Left ventricle myocardium superior (tissue), 1 donor: Measurements from ENCODE around the gene GTF2IRD1. TPM values are rescaled to one million over a fixed set of nuclear protein-coding genes. Genes with fewer than 3 reads are reported as not detected.
"Not testable (repeated sequence)": the region's sequence is repeated elsewhere in the genome, so short reads cannot be mapped to it uniquely, and the experiment has no call there.

Experiments used
- ATAC-seq: fragments of 200-7000 bp; cut with Tn5 transposase; one replicate; pipeline ENCODE4 v1.9.1; 2020; ENCODE audit warnings: mild to moderate bottlenecking, moderate library complexity
- DNase-seq: peaks from one replicate; pipeline ENCODE4 v3.0.0-alpha.2; 2020
- intact Hi-C: fragments of 100-400 bp; cut with micrococcal nuclease; formaldehyde crosslinking; loops from one replicate; pipeline ENCODE4 v1.11.0; 2022
- total RNA-seq: library from RNA; stranded (reverse); fragmentation: NEBNext Ultra II Directional; extraction: Animal tissue kit (Norgen Biotek cat#: 25700); gene quantifications from one replicate; pipeline ENCODE4 v1.2.1, GENCODE V29; 2021
- donor health status: DM: no; HTN: yes; CAD: no; lungs with severe emphysema.

The GTF2IRD1 gene
- total RNA-seq, 1 donor from 2014 or later = 19.5 TPM

DNA sequence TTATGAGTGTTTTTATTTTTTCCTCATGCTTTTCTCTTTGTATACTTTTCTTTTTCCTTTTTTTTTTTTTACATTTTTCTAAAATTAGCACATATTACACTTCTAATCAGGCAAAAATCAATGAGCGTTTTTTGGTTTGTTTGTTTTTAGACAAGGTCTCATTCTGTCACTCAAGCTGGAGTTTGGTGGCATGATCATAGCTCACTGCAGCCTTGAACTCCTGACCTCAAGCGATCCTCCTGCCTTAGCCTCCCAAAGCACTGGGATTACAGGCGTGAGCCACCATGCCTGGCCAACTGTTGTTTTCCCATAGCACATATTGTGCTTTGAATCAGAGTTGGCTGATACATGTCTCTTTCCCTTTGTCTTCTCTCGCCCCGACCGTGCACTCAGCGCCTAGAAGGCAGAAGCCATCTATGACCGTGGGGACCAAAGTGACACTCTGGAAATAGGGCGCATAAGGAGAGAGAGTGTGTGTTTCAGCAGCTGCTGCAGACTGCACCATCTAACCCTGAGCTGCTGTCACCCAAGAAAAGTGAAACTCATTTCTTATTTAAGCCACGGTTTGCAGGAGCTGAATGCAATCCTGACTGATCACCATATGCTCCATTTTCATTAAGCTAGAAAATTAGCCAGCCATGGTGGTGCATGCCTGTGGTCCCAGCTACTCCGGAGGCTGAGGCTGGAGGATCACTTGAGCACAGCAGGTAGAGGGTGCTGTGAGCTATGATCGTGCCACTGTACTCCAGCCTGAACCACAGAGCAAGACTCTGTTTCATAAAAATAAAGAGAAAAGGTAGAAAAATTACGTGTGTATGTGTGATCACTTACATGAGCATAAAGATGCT lies 162.5 kb downstream of the GTF2IRD1 start:
- intact Hi-C loops = no loop called here
- DNase-seq (no peak), ATAC-seq (no peak)

DNA sequence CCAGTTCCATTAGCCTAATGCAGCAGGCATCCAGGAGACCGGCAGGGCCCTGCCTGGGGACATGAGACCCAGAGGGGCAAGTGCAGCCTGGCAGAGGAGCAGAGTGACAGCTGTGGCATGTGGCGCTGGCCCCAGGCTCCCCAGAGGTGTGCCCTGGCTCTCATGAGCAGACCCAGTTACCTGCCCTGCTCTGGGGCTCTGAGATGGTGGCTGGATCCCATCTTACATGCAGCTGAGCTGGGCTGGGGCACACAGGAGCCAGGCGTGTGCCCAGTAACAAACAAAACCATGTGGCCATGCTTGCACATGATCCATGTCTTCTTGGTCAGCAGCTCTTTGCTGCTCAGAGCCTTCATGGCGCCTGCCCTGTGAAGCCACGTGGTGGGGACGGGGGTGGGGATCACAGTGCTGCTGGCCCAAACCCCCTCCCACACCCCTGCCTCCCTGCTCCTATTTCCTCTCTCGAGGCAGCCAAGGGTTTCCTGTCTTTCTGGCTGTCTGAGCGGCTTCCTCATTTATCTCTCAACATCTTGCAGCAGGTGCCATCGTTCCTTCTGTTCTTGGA lies 163.6 kb downstream of the GTF2IRD1 start:
- intact Hi-C loops = no loop called here
- ATAC-seq (peak; percentile 54), DNase-seq (peak; percentile 40)

DNA sequence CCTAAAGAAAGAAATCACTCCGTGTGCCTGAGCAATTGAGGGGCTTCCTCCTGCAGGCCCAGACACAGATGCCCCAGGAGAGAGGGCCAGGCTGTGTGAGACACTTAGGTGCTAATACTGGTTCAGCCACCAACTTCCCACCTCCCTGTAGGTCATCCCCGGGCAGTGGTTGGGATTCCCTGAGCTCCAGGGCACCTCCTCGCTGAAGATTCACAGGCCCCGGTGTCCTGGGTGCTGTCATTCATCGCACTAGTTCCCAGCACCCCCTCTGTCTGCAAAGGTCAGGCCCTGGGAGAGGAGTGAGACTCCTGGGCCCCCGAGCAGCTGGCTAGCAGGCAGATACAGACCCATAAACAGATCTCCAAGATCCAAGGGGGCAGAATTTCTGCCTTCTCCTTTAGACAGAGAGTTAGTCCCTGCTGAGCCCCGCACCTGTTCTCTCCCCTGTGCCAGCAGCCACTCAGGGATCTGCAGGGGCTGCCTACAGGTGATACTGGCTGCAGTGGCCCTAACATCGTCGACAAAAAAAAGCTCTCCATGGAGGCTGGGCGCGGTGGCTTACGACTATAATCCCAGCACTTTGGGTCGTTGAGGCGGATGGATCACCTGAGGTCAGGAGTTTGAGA lies 165.6 kb downstream of the GTF2IRD1 start:
- ATAC-seq = no peak
- intact Hi-C loops = no loop called here
- DNase-seq = no peak

DNA sequence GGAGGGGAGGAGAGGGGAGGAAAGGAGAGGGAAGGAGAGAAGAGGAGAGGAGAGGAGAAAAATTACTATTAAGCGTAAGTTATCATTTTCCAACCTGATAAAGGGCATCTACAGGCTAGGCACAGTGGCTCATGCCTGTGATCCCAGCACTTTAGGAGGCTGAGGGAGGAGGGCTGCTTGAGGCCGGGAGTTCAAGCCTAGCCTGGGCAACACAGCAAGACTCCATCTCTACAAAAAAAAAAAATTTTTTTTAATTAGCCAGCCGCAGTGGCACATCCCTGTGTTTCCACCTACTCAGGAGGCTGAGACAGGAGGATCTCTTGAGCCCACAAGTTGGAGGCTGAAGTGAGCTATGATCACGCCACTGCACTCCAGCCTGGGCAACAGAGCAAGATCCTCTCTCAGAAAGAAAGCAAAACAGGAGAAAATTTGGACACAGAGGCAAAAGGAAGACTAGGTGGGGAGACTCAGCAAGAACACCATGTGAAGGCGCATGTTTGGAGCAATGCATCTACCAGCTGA lies 168.6 kb downstream of the GTF2IRD1 start:
- ATAC-seq = no peak
- DNase-seq = no peak
- intact Hi-C loops = no loop called here

DNA sequence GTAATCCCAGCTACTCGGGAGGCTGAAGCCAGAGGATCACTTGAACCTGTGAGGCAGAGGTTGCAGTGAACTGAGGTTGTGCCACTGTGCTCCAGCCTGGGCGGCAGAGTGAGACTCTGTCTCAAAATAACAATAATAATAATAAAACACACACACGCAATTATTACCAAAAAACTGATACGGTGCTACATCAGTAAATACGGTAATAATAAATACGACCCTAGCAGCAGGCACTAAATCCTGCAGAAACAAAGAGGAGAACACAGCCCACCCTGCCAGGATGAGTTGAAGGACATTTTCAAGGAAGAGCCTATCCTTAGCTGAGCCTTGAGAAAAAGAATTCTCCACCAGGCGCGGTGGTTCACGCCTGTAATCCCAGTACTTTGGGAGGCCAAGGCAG lies 169.4 kb downstream of the GTF2IRD1 start:
- intact Hi-C loops = no loop called here
- no peak for ATAC-seq

DNA sequence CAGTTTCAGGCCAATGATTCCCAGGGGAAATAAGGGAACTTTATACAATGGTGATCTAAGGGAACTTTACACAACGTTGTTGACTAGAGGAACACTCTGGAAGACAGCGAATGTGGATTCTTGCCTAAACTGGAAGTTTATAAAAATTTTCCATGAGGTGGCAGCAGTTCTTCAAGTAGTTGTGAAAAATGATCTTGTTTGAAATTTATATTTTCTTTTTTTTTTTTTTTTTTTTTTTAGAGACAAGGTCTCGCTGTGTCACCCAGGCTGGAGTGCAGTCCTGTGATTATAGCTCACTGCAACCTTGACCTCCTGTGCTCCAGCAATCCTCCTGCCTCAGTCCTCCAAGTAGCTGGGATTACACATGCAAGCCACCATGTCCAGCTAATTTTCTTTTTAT lies 171.7 kb downstream of the GTF2IRD1 start:
- intact Hi-C loops = no loop called here
- no peak for DNase-seq
- ATAC-seq = peak; percentile 46

More for the DNA sequence above, 169.4 kb downstream of the GTF2IRD1 start:
- DNase-seq = no peak

DNA sequence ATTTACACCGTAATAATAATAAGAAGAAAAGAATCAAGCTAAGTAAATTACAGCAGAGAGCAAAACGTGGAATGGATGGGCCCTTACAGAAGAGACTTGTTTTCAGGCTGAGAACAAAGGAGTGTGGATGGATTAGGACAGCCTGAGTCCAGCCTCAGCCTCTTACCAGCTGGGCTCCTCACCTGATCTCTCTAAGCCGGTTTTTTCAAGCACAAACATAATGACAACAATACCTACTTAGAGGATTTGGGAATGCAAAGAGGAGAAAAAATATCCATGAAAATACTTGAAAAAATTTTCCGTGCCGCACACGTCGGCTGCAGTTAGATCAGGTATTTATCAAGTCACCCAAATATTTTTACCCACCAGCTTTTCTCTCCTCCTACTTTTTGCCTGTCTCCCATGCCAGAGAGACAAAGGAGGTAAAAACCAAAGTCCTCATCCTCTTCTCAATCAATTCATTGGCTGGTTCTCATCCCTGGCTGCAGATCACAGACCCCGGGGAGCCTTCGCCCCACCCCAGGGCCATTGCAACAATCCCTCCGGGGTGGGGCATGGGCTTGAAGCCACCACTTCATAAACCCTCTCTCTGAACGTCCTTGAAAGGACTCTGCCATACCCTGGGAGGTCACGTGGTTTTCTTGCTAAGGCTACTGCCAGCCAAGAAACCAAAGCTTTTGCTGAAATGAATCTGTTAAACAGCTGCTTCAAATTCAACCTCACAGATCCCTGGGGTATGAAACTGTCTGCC lies 174.1 kb downstream of the GTF2IRD1 start:
- ATAC-seq = peak; percentile 85
- DNase-seq = peak; percentile 42
- intact Hi-C loops = no loop called here

DNA sequence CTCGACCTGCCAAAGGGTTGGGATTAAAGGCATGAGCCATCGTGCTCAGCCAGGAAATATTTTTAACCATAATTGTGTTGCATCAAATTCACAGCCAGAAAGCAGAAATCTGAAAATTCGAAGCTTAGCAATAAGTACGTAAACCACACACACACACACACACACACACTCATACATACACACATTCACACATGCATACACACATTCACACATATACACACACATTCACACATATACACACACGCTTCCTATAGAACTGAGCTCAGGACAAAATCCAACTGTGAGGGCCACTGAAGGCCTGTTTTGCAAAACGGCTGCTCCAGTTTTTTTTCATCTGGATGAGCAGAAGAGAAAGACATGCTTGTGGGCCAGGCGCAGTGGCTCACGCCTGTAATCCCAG lies 178.8 kb downstream of the GTF2IRD1 start:
- no peak for ATAC-seq
- intact Hi-C loops = no loop called here
- no peak for DNase-seq

DNA sequence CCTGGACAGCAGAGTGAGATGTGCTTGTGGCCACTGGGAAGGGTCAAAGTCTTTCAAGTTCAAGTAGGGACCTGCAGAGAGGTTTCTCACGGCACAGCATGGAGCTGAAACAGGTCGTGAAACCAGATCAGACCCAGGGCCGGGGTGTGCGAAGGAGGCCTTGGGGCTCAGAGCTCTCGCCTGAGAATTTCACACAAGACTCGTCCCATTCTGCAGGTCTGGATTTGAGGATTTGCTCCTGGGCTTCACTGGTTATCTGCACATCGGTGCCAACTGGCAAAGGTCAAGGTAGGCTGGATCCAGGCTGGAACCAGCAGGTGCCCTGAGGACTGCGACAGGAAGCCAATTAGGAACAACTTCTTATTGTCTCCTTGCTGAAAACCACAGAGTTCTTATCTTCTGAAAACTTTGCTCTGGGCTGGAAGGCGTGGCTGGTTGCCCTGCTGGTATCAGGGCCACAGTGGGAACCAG lies 179.8 kb downstream of the GTF2IRD1 start:
- no peak for DNase-seq
- ATAC-seq = no peak
- intact Hi-C loops = no loop called here

DNA sequence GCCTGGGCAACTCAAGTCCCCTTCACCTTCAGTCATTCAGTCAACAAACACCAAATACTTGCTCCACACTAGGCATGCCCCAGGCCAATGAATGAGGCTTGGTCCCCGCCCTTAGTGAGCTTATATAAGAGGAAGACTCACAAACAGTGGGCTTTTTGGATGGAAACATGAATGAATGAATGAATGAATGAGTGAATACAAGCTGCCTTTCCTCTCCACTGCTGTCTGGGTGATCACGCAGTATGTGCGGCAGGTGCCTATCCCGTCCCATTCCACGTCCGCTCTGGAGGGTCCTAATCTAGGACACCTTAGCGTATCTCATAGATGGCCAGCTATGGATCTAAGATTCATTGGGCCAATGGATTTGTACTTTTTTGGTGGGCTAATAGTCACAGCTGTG lies 184.0 kb downstream of the GTF2IRD1 start:
- no peak for ATAC-seq
- no peak for DNase-seq
- intact Hi-C loops = no loop called here

DNA sequence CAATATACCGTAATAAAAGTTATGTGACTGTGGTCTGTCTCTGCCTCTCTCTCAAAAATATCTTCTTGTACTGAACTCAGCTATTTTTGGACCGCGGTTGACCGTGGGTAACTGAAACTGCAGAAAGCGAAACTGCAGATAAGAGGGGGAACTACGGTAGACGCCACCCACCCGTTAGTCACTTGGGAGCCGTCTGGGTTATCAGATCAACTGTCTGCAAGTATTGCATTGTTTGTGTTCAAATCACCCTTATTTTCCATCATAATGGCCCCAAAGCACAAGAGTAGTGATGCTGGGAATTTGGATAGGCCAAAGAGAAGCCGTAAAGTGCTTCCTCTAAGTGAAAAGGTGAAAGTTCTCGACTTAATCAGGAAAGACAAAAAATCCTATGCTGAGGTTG lies 196.3 kb downstream of the GTF2IRD1 start:
- peak; percentile 55 for DNase-seq
- intact Hi-C loops = not testable (repeated sequence)
- ATAC-seq = peak; percentile 88

DNA sequence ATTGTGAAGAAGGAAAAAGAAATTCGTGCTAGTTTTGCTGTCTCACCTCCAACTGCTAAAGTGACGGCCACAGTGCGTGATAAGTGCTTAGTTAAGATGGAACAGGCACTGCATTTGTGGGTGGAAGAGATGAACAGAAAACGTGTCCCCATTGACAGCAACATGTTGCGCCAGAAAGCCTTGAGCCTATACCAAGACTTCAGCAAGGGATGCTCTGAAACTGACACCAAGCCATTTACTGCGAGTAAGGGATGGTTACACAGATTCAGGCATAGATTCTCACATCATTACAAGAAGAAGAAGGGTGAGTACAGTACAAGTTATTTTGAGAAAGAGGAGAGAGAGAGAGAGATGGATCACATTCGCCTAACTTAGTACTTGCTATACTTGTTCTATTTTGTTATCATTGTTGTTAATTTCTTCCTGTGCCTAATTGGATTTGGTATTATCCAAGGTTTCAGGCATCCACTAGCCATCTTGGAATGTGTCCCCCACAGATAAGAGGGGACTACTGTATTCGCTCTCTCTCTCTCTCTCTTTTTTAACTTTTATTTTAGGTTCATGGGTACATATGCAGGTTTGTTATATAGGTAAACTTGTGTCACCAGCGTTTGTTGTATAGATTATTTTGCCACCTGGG lies 196.9 kb downstream of the GTF2IRD1 start:
- DNase-seq, intact Hi-C loops: not testable (repeated sequence)
- ATAC-seq = peak; percentile 58

DNA sequence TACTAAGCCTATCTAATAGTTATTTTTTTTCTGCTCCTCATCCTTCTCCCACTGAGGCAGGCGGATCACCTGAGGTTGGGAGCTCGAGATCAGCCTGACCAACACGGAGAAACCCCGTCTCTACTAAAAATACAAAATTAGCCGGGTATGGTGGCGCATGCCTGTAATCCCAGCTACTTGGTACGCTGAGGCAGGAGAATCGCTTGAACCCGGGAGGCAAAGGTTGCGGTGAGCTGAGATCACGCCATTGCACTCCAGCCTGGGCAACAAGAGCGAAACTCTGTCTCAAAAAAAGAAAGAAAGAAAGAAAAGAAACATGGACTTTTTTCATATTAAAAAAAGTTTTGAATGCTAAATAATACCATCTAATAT lies 197.4 kb downstream of the GTF2IRD1 start:
- ATAC-seq, intact Hi-C loops, DNase-seq: not testable (repeated sequence)

Other genes with a start within 250 kb of the GTF2IRD1 start
- gene LAT2, start 243.9 kb upstream of the GTF2IRD1 start, total RNA-seq = 2.7 TPM
- gene RFC2, start 199.5 kb upstream of the GTF2IRD1 start, total RNA-seq = 10.5 TPM
- 6.9 TPM for gene CLIP2, start 164.5 kb upstream of the GTF2IRD1 start, total RNA-seq
- 134 TPM for gene GTF2I, start 203.8 kb downstream of the GTF2IRD1 start, total RNA-seq